GM18505 (cell line): ENCODE results near the gene TOMM7.
"Not testable (repeated sequence)": the region's sequence is repeated elsewhere in the genome, so short reads cannot be mapped to it uniquely, and the experiment has no call there.

Experiments used
- ATAC-seq: cut with Tn5 transposase; IDR thresholded peaks from one replicate; pipeline ENCODE4 v1.9.1; 2021; ENCODE audit not compliant: unreplicated experiment
- POLR2A ChIP-seq: IDR thresholded peaks from 4 replicates; pipeline ENCODE4 v1.6.1; 2011; ENCODE audit warnings: borderline replicate concordance; ENCODE audit not compliant: insufficient read depth, insufficient read length; ENCODE audit errors: extremely low read depth

Gene TOMM7

GRCh38 chr7:22843681-22844309 lies 21.1 kb upstream of the TOMM7 start:
- TF ChIP-seq POLR2A, result no peak
- no peak for ATAC-seq

DNA sequence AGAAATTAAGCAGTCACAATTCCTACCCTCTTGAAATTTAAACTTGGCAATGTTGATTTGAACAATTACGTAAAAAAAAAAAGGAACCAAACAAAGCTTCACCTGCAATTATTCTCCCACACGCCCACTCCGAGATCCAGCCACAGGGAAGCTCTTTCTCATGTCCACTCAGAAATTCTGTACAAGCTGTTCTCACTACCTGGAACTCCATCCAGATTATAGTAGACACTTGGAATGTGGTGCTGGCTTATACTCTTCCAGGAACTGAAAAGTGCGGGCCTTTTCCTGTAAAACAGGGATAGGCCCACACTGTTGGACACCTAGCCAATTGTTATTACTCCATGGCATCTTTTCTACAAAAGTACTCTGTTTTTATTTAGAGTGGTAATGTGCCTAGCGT lies 20.3 kb upstream of the TOMM7 start:
- ATAC-seq, result no peak
- TF ChIP-seq POLR2A, result no peak

DNA sequence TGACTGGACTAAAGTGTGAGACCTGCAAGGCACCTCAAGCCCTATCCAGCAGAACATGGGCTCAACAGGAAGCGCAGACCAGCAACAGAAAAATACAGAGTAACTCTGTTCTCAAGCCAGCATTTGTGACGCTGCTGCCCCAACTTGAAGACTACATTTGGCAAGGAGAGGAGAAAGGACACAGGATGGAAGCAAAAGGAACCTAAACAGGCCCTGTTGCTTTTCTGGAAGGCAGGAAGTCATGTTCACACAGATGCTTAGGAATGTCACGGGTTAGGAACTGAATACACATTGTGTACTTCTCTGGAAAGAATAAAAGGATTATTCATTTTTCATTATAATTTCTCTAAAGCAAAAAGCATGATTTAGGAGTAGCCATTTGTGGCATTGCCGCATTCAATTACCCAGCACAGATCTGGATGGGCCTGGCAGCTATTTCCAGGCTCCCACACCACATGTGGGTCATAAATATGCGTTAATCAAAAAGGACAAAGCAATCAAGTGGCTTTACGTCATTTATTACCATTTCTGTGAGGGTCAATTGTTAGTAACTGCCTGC lies 19.8 kb upstream of the TOMM7 start:
- ATAC-seq, result no peak
- TF ChIP-seq POLR2A, result no peak

DNA sequence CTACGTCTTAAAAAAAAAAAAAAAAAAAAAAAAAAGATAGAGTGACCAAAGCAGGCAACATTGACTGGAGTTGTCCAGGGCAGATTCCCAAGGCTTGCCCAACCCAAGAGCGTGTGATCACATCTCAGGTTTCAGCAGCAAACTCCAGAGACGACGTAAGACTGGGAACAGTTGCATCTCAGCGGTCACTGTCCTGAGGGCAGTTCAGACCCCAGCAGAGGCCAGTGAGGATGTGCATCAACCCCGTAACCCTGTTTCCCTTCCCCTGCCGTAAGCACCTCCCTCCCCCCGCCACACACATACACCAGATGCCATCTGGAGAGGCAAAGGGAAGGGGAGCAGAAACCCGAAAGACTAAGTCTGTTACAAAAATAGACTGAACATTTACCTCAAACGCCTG lies 19.3 kb upstream of the TOMM7 start:
- TF ChIP-seq POLR2A, result no peak
- ATAC-seq, result no peak

DNA sequence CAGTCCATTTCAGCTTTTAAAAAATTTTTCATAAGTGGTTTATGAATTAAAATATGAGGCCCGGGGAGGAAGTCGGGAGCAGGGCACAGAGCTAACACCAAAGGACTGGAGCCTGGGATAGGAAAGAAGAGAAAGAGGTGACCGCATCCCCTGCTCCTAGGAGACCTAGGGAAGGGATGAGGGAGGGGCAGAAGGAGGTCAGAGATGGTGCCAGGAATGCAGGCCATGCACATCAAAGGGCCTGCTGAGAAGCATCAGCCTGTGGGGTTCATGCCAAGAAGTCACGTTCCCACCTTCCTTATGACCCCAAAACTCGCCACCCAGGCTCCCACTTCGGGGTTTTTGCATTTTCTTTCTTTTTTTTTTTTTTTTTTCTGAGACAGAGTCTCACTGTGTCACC lies 14.7 kb upstream of the TOMM7 start:
- no peak for ATAC-seq
- no peak for TF ChIP-seq POLR2A

DNA sequence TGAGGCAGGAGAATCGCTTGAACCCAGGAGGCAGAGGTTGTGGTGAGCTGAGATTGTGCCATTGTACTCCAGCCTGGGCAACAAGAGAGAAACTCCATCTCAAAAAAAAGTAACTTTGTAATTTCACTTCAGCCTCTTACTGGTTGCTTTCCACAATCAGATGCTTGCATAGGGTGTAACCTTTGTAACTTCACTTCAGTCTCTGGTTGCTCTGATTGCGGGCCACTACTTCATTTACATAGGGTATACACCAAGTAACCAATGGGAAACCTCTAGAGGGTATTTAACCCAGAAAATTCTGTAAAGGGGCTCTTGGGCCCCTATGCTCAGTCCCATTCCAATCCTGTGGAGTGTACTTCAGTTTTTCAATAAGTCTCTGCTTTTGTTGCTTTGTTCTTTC lies 13.9 kb upstream of the TOMM7 start:
- ATAC-seq, result not testable (repeated sequence)

DNA sequence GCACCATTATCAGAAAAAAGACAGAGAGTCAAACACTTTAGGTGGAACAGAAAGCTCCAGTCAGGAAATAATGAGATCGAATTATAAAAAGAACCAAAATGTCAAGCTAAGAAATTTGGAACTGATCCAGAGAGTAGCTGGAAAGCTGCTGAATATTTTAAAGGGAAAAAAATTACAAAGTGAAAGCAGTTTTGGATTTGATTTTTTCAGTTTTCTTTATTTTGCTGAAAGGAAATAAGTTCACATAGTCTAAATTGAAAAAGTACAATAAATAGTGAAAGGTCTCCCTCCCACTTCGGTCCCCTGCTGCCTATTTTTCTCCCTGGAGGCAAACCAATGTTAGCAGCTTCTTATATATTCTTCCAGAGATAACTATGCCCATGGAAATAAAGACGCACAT lies 11.3 kb upstream of the TOMM7 start:
- TF ChIP-seq POLR2A, result no peak

GRCh38 chr7:22833113-22833855 lies 10.6 kb upstream of the TOMM7 start:
- ATAC-seq, result no peak
- no peak for TF ChIP-seq POLR2A

More for the DNA sequence above, 11.3 kb upstream of the TOMM7 start:
- ATAC-seq, result no peak

GRCh38 chr7:22832401-22832800 lies 9.8 kb upstream of the TOMM7 start:
- no peak for ATAC-seq
- no peak for TF ChIP-seq POLR2A

- no peak for ATAC-seq
- no peak for TF ChIP-seq POLR2A
These were observed 9.1 kb upstream of the TOMM7 start for GRCh38 chr7:22831602-22832305.

GRCh38 chr7:22827563-22827962 lies 4.9 kb upstream of the TOMM7 start:
- ATAC-seq, result no peak
- no peak for TF ChIP-seq POLR2A

DNA sequence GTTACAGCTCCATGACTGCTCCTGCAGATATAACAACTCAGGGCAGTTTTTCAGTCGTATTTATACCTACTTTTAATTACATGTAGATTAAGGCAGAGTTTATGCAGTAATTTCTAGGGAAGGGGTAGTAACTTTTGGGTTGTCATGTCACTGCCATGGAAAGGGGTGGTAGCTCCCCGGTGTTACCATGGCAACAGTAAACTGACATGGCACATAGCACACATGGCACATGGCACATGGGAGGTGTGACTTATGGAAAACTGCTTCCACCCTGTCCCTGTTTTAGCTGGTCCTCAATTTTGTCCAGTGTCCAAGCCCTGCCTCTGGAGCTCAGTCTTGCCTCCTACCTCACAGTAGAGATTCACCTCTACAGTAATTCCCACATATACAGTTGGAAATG lies 3.9 kb upstream of the TOMM7 start:
- no peak for ATAC-seq
- TF ChIP-seq POLR2A, result no peak

DNA sequence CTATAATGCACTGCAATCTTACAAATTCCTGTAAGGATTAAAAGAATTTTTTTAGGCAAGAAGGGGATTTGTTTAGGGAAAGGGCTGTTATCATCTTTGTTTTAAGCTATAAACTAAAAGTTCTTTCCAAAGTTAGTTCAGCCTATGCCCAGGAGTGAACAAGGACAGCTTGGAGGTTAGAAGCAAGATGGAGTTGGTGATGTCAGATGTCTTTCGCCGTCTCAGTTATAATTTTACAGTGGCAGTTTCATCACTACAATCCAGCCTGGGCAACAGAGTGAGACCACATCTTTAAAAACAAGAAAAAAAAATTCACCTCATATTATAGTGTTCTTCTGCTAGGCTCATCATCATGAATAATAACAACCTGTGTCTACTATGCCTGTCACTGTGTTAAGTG lies 2.1 kb upstream of the TOMM7 start:
- TF ChIP-seq POLR2A, result no peak
- no peak for ATAC-seq

- no peak for TF ChIP-seq POLR2A
- ATAC-seq, result no peak
These were observed 471 bp upstream of the TOMM7 start for GRCh38 chr7:22823142-22823497.

DNA sequence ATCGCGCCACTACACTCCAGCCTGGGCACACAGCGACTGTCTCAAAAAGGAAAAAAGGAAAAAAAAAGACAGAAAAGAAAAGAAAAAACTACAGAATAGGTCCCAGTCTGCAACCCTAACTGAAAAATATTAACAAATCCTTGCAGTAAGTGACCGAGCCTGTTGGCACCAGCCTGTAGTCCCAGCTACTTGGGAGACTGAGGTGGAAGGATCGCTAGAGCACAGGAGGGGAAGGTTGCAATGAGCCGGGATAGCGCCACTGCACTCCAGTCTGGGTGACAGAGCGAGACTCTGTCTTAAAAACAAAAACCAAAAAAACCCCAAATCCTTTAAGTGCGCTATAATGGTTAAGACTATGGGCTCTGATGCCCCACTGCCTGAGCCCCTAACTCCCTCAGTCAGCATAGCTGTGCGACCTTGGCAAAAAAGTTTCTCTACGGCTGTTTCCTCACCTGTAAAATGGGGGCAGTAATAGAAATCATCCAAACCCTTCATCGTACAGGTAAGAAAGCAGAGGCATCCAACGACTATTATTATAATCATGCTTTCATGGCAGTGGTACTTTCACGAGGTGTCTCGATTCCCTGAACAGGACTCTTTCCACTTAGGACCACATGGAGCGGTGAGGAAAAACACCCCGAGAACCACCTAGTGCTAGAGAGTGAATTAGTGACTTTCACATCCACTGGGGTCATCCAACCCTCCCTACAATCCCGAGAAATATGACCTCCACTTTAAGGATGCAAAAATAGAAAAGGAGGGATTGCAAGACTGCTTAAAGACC lies 755 bp downstream of the TOMM7 start:
- TF ChIP-seq POLR2A, result no peak
- no peak for ATAC-seq
